ENCODE measurements around the gene SH3TC2. TPM values are rescaled to one million over a fixed set of nuclear protein-coding genes. Genes with fewer than 3 reads are reported as not detected.

The SH3TC2 gene
- total RNA-seq, 4 donors from 2014 or later: 2.5 to 3.8 (median 2.9) TPM

GRCh38 chr5:149018909-149019443 is 43.9 kb downstream of the SH3TC2 start:
- intact Hi-C loops (cut with DNase I): no loop called here
- TF ChIP-seq POLR2A (IDR thresholded peaks at IDR 0.05): no peak
- no peak for TF ChIP-seq CTCF (IDR thresholded peaks at IDR 0.05)
- no peak for DNase-seq
- H3K27me3 ChIP-seq: no peaks in the 10 kb centered on the region
- peaks cover 0 to 7% (median 0%) of the 10 kb centered on the region in 3 donors for H3K4me1 ChIP-seq
- no peaks in the 10 kb centered on the region for H3K9me3 ChIP-seq
- no peak overlapping the region for H3K4me3 ChIP-seq
- no peaks in the 10 kb centered on the region for H3K36me3 ChIP-seq
- 5 to 17% methylated on average over 2 of the region's 2 CpGs for WGBS, 2 donors
- H3K27ac ChIP-seq: no peak overlapping the region

- Histone ChIP-seq H3K9me3 (no peaks in the 10 kb centered on the region), H3K4me1 (peaks cover 0 to 7% (median 0%) of the 10 kb centered on the region in 3 donors), H3K27me3 (no peaks in the 10 kb centered on the region), H3K27ac (no peak overlapping the region), H3K36me3 (no peaks in the 10 kb centered on the region), H3K4me3 (no peak overlapping the region)
- no peak for DNase-seq
- intact Hi-C loops (cut with DNase I): no loop called here
- no peak for TF ChIP-seq CTCF (IDR thresholded peaks at IDR 0.05)
- no peak for TF ChIP-seq POLR2A (IDR thresholded peaks at IDR 0.05)
- 69 to 75% methylated on average over 1 of the region's 1 CpG for WGBS, 2 donors
These were observed 45.2 kb downstream of the SH3TC2 start for GRCh38 chr5:149017636-149018035.

- DNase-seq: no peak
- no peaks in the 10 kb centered on the region for H3K36me3 ChIP-seq
- H3K4me1 ChIP-seq: peaks cover 0 to 7% (median 0%) of the 10 kb centered on the region in 3 donors
- 55 to 72% methylated on average over 1 of the region's 1 CpG for WGBS, 2 donors
- TF ChIP-seq POLR2A (IDR thresholded peaks at IDR 0.05) (no peak), CTCF (IDR thresholded peaks at IDR 0.05) (no peak)
- no peaks in the 10 kb centered on the region for H3K9me3 ChIP-seq
- H3K27ac ChIP-seq: no peak overlapping the region
- intact Hi-C loops (cut with DNase I): no loop called here
- H3K27me3 ChIP-seq: no peaks in the 10 kb centered on the region
- H3K4me3 ChIP-seq: no peak overlapping the region
These were observed 47.3 kb downstream of the SH3TC2 start for GRCh38 chr5:149015561-149015960.

- Histone ChIP-seq H3K4me3 (no peak overlapping the region), H3K36me3 (no peaks in the 10 kb centered on the region), H3K27ac (no peak overlapping the region), H3K4me1 (peaks cover 0 to 7% (median 0%) of the 10 kb centered on the region in 3 donors), H3K9me3 (no peaks in the 10 kb centered on the region), H3K27me3 (no peaks in the 10 kb centered on the region)
- 93 to 100% methylated on average over 1 of the region's 1 CpG for WGBS, 2 donors
- intact Hi-C loops (cut with DNase I): no loop called here
- DNase-seq: no peak
- TF ChIP-seq POLR2A (IDR thresholded peaks at IDR 0.05): no peak
- no peak for TF ChIP-seq CTCF (IDR thresholded peaks at IDR 0.05)
These were observed 47.7 kb downstream of the SH3TC2 start for GRCh38 chr5:149015126-149015525.

- TF ChIP-seq CTCF (IDR thresholded peaks at IDR 0.05): no peak
- TF ChIP-seq POLR2A (IDR thresholded peaks at IDR 0.05): no peak
- Histone ChIP-seq H3K36me3 (no peaks in the 10 kb centered on the region), H3K27ac (no peak overlapping the region), H3K9me3 (no peaks in the 10 kb centered on the region), H3K4me3 (no peak overlapping the region), H3K27me3 (no peaks in the 10 kb centered on the region), H3K4me1 (peaks cover 0 to 7% (median 0%) of the 10 kb centered on the region in 3 donors)
- 75 to 100% methylated on average over 2 of the region's 2 CpGs for WGBS, 2 donors
- no peak for DNase-seq
- intact Hi-C loops (cut with DNase I): no loop called here
These were observed 48.3 kb downstream of the SH3TC2 start for GRCh38 chr5:149014571-149015031.

Measured in esophagus squamous epithelium (tissue), 5 donors.